ENCODE measurements around the gene HOXD9.

HOXD9 gene

DNA sequence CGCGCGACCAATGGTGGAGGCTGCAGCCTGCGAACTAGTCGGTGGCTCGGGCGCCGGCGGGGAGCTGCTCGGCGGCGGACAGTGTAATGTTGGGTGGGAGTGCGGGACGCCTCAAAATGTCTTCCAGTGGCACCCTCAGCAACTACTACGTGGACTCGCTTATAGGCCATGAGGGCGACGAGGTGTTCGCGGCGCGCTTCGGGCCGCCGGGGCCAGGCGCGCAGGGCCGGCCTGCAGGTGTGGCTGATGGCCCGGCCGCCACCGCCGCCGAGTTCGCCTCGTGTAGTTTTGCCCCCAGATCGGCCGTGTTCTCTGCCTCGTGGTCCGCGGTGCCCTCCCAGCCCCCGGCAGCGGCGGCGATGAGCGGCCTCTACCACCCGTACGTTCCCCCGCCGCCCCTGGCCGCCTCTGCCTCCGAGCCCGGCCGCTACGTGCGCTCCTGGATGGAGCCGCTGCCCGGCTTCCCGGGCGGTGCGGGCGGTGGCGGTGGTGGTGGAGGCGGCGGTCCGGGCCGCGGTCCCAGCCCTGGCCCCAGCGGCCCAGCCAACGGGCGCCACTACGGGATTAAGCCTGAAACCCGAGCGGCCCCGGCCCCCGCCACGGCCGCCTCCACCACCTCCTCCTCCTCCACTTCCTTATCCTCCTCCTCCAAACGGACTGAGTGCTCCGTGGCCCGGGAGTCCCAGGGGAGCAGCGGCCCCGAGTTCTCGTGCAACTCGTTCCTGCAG is at the start of gene HOXD9:
Gene HOXD9 (plus strand): TSS at position 37 of the 728 bp plus-strand sequence. CDS start 50 bp downstream, at position 87.
- Histone ChIP-seq H3K36me3 (ENCODE audit: control insufficient read depth in 5 of 5, insufficient read depth in 5 of 5, low read length in 5 of 5) (no peaks in the 10 kb centered on the region), H3K9ac (ENCODE audit: low read length in 5 of 5) (peak within 1 kb of the TSS in 3 of 5 donors; percentile 33 to 47 (median 41)), H3K27me3 (ENCODE audit: control insufficient read depth in 5 of 5, insufficient read depth in 4 of 5, low read length in 5 of 5) (peaks cover 35 to 66% (median 40%) of the 10 kb centered on the region in 5 donors), H3K27ac (ENCODE audit: low read depth, low read length) (no peak within 1 kb of the TSS), H3K4me1 (ENCODE audit: control insufficient read depth in 5 of 5, insufficient read depth in 5 of 5, low read length in 5 of 5) (peaks cover 2 to 27% (median 24%) of the 10 kb centered on the region in 5 donors), H3K4me3 (ENCODE audit: low read depth in 1 of 5, low read length in 5 of 5) (peak within 1 kb of the TSS; percentile 62 to 82 (median 72)), H3K9me3 (ENCODE audit: control insufficient read depth in 5 of 5, low read length in 5 of 5) (no peaks in the 10 kb centered on the region)

DNA sequence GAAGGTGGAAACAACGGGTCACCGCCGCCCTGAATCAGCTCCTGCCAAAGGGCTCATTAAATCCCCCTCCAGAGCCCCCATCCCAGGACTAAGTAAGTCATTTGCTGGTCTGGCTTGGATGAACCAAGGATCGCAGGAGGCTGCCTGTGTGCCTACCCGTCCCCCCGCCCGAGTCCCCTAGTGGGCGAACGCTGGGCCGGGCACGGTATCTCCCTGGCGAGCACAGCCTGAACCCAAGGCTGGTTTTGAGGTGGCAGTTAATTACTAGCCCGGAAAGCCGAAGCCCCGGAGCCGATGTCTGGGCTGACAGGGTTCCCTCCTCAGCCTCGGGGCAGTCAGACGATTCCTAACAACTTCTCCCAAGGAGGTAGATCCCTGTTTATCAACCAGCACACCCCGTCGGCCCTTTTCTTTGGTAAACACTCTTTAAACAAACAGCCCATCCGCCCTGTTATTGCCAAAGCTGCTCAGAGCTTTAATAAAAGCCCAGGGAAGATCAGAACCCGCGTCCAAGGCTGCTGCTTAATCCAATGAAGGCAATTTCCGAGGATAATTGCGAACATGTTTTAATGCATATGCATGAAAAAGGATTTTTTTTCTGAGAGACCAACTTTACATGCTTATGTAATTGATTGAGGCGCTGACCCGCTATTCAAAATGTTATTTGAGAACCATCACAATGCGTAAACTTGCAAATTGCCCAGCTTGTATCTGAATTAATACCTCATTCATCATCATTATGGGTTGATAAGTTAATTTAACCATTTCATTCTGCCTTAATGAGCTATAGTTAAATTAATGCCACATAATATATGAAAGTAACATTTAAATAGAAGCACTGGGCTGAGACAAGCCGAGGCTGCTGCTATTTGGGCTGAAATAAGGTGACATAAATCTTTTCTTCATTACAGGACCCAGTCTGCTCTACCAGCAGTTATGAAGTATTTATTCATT is 49.3 kb upstream of the HOXD9 start:
- Histone ChIP-seq H3K27ac (ENCODE audit: low read depth, low read length) (no peak overlapping the region), H3K9ac (ENCODE audit: low read length in 5 of 5) (no peak overlapping the region), H3K36me3 (ENCODE audit: control insufficient read depth in 5 of 5, insufficient read depth in 5 of 5, low read length in 5 of 5) (no peaks in the 10 kb centered on the region), H3K9me3 (ENCODE audit: control insufficient read depth in 5 of 5, low read length in 5 of 5) (peaks cover 0 to 3% (median 0%) of the 10 kb centered on the region in 5 donors), H3K4me1 (ENCODE audit: control insufficient read depth in 5 of 5, insufficient read depth in 5 of 5, low read length in 5 of 5) (peaks cover 0 to 19% (median 10%) of the 10 kb centered on the region in 5 donors), H3K4me3 (ENCODE audit: low read depth in 1 of 5, low read length in 5 of 5) (no peak overlapping the region), H3K27me3 (ENCODE audit: control insufficient read depth in 5 of 5, insufficient read depth in 4 of 5, low read length in 5 of 5) (peaks cover 70 to 94% (median 87%) of the 10 kb centered on the region in 5 donors)

- Histone ChIP-seq H3K36me3 (ENCODE audit: control insufficient read depth in 5 of 5, insufficient read depth in 5 of 5, low read length in 5 of 5) (no peaks in the 10 kb centered on the region), H3K9ac (ENCODE audit: low read length in 5 of 5) (no peak overlapping the region), H3K27me3 (ENCODE audit: control insufficient read depth in 5 of 5, insufficient read depth in 4 of 5, low read length in 5 of 5) (peaks cover 72 to 93% (median 87%) of the 10 kb centered on the region in 5 donors), H3K9me3 (ENCODE audit: control insufficient read depth in 5 of 5, low read length in 5 of 5) (peaks cover 0 to 7% (median 0%) of the 10 kb centered on the region in 5 donors), H3K4me1 (ENCODE audit: control insufficient read depth in 5 of 5, insufficient read depth in 5 of 5, low read length in 5 of 5) (peaks cover 0 to 23% (median 13%) of the 10 kb centered on the region in 5 donors), H3K27ac (ENCODE audit: low read depth, low read length) (no peak overlapping the region), H3K4me3 (ENCODE audit: low read depth in 1 of 5, low read length in 5 of 5) (no peak overlapping the region)
Measured at GRCh38 chr2:176074919-176075425, 47.5 kb upstream of the HOXD9 start.

- no peak overlapping the region for H3K9ac ChIP-seq (ENCODE audit: low read length in 5 of 5)
- peaks cover 72 to 89% (median 84%) of the 10 kb centered on the region in 5 donors for H3K27me3 ChIP-seq (ENCODE audit: control insufficient read depth in 5 of 5, insufficient read depth in 4 of 5, low read length in 5 of 5)
- H3K4me3 ChIP-seq (ENCODE audit: low read depth in 1 of 5, low read length in 5 of 5): no peak overlapping the region
- H3K4me1 ChIP-seq (ENCODE audit: control insufficient read depth in 5 of 5, insufficient read depth in 5 of 5, low read length in 5 of 5): peaks cover 0 to 27% (median 14%) of the 10 kb centered on the region in 5 donors
- H3K27ac ChIP-seq (ENCODE audit: low read depth, low read length): no peak overlapping the region
- no peaks in the 10 kb centered on the region for H3K36me3 ChIP-seq (ENCODE audit: control insufficient read depth in 5 of 5, insufficient read depth in 5 of 5, low read length in 5 of 5)
- peaks cover 0 to 7% (median under 1%) of the 10 kb centered on the region in 5 donors for H3K9me3 ChIP-seq (ENCODE audit: control insufficient read depth in 5 of 5, low read length in 5 of 5)
Measured at GRCh38 chr2:176075481-176075880, 47.0 kb upstream of the HOXD9 start.

GRCh38 chr2:176076063-176076462 is 46.5 kb upstream of the HOXD9 start:
- H3K36me3 ChIP-seq (ENCODE audit: control insufficient read depth in 5 of 5, insufficient read depth in 5 of 5, low read length in 5 of 5): no peaks in the 10 kb centered on the region
- H3K9me3 ChIP-seq (ENCODE audit: control insufficient read depth in 5 of 5, low read length in 5 of 5): peaks cover 0 to 12% (median 3%) of the 10 kb centered on the region in 5 donors
- peaks cover 76 to 89% (median 84%) of the 10 kb centered on the region in 5 donors for H3K27me3 ChIP-seq (ENCODE audit: control insufficient read depth in 5 of 5, insufficient read depth in 4 of 5, low read length in 5 of 5)
- no peak overlapping the region for H3K9ac ChIP-seq (ENCODE audit: low read length in 5 of 5)
- no peak overlapping the region for H3K27ac ChIP-seq (ENCODE audit: low read depth, low read length)
- H3K4me1 ChIP-seq (ENCODE audit: control insufficient read depth in 5 of 5, insufficient read depth in 5 of 5, low read length in 5 of 5): peaks cover 0 to 32% (median 18%) of the 10 kb centered on the region in 5 donors
- H3K4me3 ChIP-seq (ENCODE audit: low read depth in 1 of 5, low read length in 5 of 5): no peak overlapping the region

GRCh38 chr2:176076796-176077195 is 45.7 kb upstream of the HOXD9 start:
- H3K27ac ChIP-seq (ENCODE audit: low read depth, low read length): no peak overlapping the region
- H3K9ac ChIP-seq (ENCODE audit: low read length in 5 of 5): no peak overlapping the region
- peaks cover 0 to 12% (median 3%) of the 10 kb centered on the region in 5 donors for H3K9me3 ChIP-seq (ENCODE audit: control insufficient read depth in 5 of 5, low read length in 5 of 5)
- no peaks in the 10 kb centered on the region for H3K36me3 ChIP-seq (ENCODE audit: control insufficient read depth in 5 of 5, insufficient read depth in 5 of 5, low read length in 5 of 5)
- peaks cover 0 to 27% (median 16%) of the 10 kb centered on the region in 5 donors for H3K4me1 ChIP-seq (ENCODE audit: control insufficient read depth in 5 of 5, insufficient read depth in 5 of 5, low read length in 5 of 5)
- H3K27me3 ChIP-seq (ENCODE audit: control insufficient read depth in 5 of 5, insufficient read depth in 4 of 5, low read length in 5 of 5): peaks cover 76 to 88% (median 82%) of the 10 kb centered on the region in 5 donors
- no peak overlapping the region for H3K4me3 ChIP-seq (ENCODE audit: low read depth in 1 of 5, low read length in 5 of 5)

- peaks cover 80 to 88% (median 84%) of the 10 kb centered on the region in 5 donors for H3K27me3 ChIP-seq (ENCODE audit: control insufficient read depth in 5 of 5, insufficient read depth in 4 of 5, low read length in 5 of 5)
- H3K9ac ChIP-seq (ENCODE audit: low read length in 5 of 5): no peak overlapping the region
- peaks cover 0 to 31% (median 20%) of the 10 kb centered on the region in 5 donors for H3K4me1 ChIP-seq (ENCODE audit: control insufficient read depth in 5 of 5, insufficient read depth in 5 of 5, low read length in 5 of 5)
- peak overlapping the region in 1 of 5 donors; percentile 51 for H3K4me3 ChIP-seq (ENCODE audit: low read depth in 1 of 5, low read length in 5 of 5)
- H3K36me3 ChIP-seq (ENCODE audit: control insufficient read depth in 5 of 5, insufficient read depth in 5 of 5, low read length in 5 of 5): no peaks in the 10 kb centered on the region
- peaks cover 0 to 12% (median 5%) of the 10 kb centered on the region in 5 donors for H3K9me3 ChIP-seq (ENCODE audit: control insufficient read depth in 5 of 5, low read length in 5 of 5)
- no peak overlapping the region for H3K27ac ChIP-seq (ENCODE audit: low read depth, low read length)
Measured at GRCh38 chr2:176078541-176079284, 43.8 kb upstream of the HOXD9 start.

DNA sequence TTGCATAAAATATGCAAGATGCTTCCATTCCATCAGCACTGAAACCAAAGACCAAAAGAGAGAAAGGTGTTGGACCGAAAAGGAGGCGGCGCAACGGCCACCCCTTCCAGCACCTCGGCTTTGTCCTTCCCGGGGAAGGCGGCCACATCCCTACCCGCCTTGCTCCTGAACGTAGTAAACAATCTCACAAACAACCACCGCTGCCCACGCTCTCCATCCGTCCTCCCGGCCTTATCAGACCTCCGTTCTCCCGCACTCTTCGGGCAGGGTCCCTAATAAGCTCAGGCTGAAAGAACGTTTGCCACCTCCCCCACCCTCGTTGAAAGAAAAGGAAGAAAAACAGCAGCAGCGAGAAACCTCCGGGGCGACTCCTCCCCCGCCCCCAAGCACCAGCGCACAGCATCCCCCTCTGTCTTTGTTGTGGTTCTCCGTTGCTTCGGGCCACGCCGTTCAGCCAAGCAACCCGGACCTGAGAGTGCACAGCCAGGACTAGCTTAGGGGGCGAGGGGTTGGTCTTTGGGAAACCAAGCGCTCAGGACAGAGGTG is 43.2 kb upstream of the HOXD9 start:
- peaks cover 0 to 12% (median 5%) of the 10 kb centered on the region in 5 donors for H3K9me3 ChIP-seq (ENCODE audit: control insufficient read depth in 5 of 5, low read length in 5 of 5)
- peaks cover 80 to 89% (median 88%) of the 10 kb centered on the region in 5 donors for H3K27me3 ChIP-seq (ENCODE audit: control insufficient read depth in 5 of 5, insufficient read depth in 4 of 5, low read length in 5 of 5)
- no peak overlapping the region for H3K9ac ChIP-seq (ENCODE audit: low read length in 5 of 5)
- H3K4me3 ChIP-seq (ENCODE audit: low read depth in 1 of 5, low read length in 5 of 5): peak overlapping the region in 3 of 5 donors; percentile 32 to 52 (median 51)
- peaks cover 0 to 31% (median 20%) of the 10 kb centered on the region in 5 donors for H3K4me1 ChIP-seq (ENCODE audit: control insufficient read depth in 5 of 5, insufficient read depth in 5 of 5, low read length in 5 of 5)
- H3K36me3 ChIP-seq (ENCODE audit: control insufficient read depth in 5 of 5, insufficient read depth in 5 of 5, low read length in 5 of 5): no peaks in the 10 kb centered on the region
- H3K27ac ChIP-seq (ENCODE audit: low read depth, low read length): no peak overlapping the region
